ENCODE measurements around the gene CDKN2B-AS1.
"Not testable (repeated sequence)": the region's sequence is repeated elsewhere in the genome, so short reads cannot be mapped to it uniquely, and the experiment has no call there.

The CDKN2B-AS1 gene

GRCh38 chr9:22054529-22054928 is 59.9 kb downstream of the CDKN2B-AS1 start:
- no peak for TF ChIP-seq CTCF (IDR thresholded peaks at IDR 0.05; ENCODE audit: extremely low read depth, missing control alignments)
- DNase-seq (ENCODE audit: low spot score): no peak

GRCh38 chr9:22055090-22055489 is 60.5 kb downstream of the CDKN2B-AS1 start:
- DNase-seq (ENCODE audit: low spot score): no peak
- TF ChIP-seq CTCF (IDR thresholded peaks at IDR 0.05; ENCODE audit: extremely low read depth, missing control alignments): no peak

GRCh38 chr9:22056402-22056801 is 61.8 kb downstream of the CDKN2B-AS1 start:
- no peak for TF ChIP-seq CTCF (IDR thresholded peaks at IDR 0.05; ENCODE audit: extremely low read depth, missing control alignments)
- no peak for DNase-seq (ENCODE audit: low spot score)

- DNase-seq (ENCODE audit: low spot score): not testable (repeated sequence)
Measured at GRCh38 chr9:22057972-22058371, 63.4 kb downstream of the CDKN2B-AS1 start.

GRCh38 chr9:22060831-22061383 is 66.3 kb downstream of the CDKN2B-AS1 start:
- no peak for DNase-seq (ENCODE audit: low spot score)
- no peak for TF ChIP-seq CTCF (IDR thresholded peaks at IDR 0.05; ENCODE audit: extremely low read depth, missing control alignments)

- TF ChIP-seq CTCF (IDR thresholded peaks at IDR 0.05; ENCODE audit: extremely low read depth, missing control alignments): no peak
- DNase-seq (ENCODE audit: low spot score): no peak
Measured at GRCh38 chr9:22064957-22065356, 70.4 kb downstream of the CDKN2B-AS1 start.

GRCh38 chr9:22065431-22066200 is 71.0 kb downstream of the CDKN2B-AS1 start:
- TF ChIP-seq CTCF (IDR thresholded peaks at IDR 0.05; ENCODE audit: extremely low read depth, missing control alignments): no peak
- DNase-seq (ENCODE audit: low spot score): no peak

GRCh38 chr9:22067196-22067595 is 72.6 kb downstream of the CDKN2B-AS1 start:
- DNase-seq (ENCODE audit: low spot score): no peak
- TF ChIP-seq CTCF (IDR thresholded peaks at IDR 0.05; ENCODE audit: extremely low read depth, missing control alignments): no peak
